Right renal cortex interstitium (tissue), 3 donors: Measurements from ENCODE around the gene FAM217B. TPM values are rescaled to one million over a fixed set of nuclear protein-coding genes. Genes with fewer than 3 reads are reported as not detected.
A peak's percentile ranks its signal among the peaks of the same experiment; 100 is the strongest.
"Not testable (repeated sequence)": the region's sequence is repeated elsewhere in the genome, so short reads cannot be mapped to it uniquely, and the experiment has no call there.

Experiments used
- DNase-seq, 3 donors: peaks; one replicate each; pipeline ENCODE4 v3.0.0-alpha.2; 2013; ENCODE audit warnings: low read depth in 3 of 3, low spot score in 2 of 3
- polyA plus RNA-seq, 3 donors: library from polyadenylated mRNA; unstranded; fragments of 120-200 nt; gene quantifications; one replicate each; pipeline ENCODE4 v1.2.1, GENCODE V29; 2013; ENCODE audit not compliant: insufficient read length in 3 of 3

Gene FAM217B
- polyA plus RNA-seq, 3 donors: 22.8 to 24.0 (median 22.8) TPM

- DNase-seq: no peak
These were observed 2.0 kb upstream of the FAM217B start for GRCh38 chr20:59938221-59938620.

- DNase-seq: no peak
These were observed 1.5 kb upstream of the FAM217B start for GRCh38 chr20:59938696-59939051.

DNA sequence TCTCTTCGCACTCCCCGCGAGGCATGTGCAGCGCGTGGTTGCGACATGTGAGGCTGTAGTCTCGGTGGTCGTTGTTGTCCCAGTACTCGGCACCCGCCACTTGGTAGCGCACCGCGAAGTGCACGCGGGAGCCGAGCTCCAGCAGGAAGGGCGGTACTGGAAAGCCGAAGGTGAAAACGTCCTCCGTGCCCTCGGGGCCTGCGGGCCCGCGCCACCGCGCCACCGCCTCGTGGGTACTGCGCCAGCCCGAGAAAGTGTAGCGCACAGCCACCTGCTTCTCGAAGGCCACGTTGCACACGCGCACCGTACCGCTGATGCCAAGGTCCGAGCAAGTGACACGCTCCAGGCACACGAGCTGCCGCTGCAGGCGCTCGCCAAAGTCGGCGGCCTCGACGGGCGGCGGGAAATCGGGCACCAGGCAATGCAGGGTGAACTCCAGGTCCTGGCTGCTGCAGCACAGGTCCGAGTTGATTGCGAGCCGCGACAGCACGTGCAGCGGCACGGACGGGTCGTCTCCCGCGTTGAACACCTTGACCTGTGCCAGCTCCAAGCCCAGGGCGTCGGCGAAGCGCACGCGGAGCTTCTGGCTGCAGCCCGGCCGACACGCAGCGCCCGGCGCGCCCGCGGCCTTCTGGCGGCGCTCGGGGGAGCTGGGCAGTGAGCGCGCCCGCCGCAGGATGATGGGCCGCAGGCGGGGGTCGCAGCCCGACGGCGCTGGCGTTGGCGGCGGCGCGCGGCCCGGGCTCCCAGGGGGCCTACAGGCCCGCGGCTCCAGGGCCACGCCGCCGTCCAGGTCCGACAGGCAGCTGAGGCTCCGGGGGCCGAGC is 924 bp upstream of the FAM217B start:
- DNase-seq: no peak

GRCh38 chr20:59939879-59940128 is 385 bp upstream of the FAM217B start:
- no peak for DNase-seq

DNA sequence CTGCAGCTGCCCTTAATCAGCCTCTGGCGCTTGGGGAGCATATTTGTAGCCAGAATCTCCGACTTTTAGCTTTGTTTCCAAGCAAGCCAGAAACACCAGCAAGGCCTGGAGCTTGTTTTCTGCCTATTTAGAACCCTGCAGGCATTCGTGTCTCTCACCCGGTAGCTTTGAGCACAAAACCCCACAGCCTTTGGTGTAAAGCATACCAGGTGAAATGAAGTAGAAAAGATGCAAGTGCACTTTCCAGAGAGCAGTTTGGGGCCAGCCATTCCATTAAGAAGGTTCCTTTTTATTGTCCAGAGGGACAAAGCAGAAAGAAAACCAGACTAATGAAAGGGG is 736 bp downstream of the FAM217B start:
- DNase-seq: no peak

- DNase-seq: no peak
These were observed 2.1 kb downstream of the FAM217B start for GRCh38 chr20:59942245-59942644.

- no peak for DNase-seq
These were observed 4.5 kb downstream of the FAM217B start for GRCh38 chr20:59944726-59945125.

DNA sequence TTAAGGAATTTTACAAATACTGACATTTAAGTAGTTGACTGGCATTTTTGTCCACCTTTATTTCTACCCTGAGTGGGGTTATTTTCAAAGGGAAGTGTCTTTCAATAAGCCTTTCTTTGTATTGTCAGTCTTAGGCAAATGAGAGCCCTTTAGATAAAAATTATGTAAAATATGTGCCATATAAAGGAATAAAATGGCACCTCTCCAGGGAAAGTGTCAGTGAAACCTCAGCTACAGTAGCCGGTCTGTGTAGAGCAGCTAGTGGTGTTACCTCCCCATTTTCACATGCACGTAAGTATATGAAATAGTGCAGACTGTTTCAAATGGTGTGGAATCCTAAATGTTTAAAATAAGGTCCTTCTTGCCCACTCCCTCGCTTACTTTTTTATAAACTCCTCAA is 5.0 kb downstream of the FAM217B start:
- no peak for DNase-seq

DNA sequence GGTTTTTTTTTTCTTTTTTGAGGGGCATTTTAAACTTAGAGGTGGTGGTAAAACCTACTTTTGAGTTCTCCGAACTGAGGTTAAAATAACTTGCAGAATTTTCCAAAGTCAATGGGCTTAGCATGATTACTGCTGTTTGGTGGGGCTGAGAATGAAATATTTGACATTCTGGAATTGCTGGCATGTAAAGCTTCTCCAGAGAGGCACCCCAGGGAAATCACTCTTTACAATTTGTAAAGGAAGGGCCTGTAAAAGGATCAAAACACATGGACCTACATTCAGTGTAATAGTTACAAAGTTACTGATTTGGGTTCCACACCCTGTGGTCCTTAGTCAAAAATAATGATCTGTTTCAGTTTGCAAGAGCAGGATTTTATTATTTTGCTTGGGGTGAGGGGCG is 5.5 kb downstream of the FAM217B start:
- no peak for DNase-seq

DNA sequence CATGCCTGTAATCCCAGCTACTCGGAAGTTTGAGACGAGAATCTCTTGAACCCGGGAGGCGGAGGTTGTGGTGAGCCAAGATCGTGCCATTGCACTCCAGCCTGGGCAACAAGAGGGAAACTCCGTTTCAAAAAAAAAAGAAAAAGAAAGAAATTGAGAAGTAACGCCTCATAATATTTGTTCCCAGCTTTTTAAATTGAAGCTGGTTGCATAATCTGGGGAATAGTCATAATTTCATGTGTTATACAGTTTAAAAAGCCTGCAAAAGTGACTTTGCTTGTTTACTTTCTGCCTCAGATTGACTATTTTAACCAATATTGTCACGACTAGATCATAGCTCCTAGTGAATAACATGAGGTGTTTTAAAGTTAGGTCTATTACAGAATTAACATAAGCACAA is 7.2 kb downstream of the FAM217B start:
- no peak for DNase-seq

GRCh38 chr20:59948212-59948611 is 8.0 kb downstream of the FAM217B start:
- no peak for DNase-seq

DNA sequence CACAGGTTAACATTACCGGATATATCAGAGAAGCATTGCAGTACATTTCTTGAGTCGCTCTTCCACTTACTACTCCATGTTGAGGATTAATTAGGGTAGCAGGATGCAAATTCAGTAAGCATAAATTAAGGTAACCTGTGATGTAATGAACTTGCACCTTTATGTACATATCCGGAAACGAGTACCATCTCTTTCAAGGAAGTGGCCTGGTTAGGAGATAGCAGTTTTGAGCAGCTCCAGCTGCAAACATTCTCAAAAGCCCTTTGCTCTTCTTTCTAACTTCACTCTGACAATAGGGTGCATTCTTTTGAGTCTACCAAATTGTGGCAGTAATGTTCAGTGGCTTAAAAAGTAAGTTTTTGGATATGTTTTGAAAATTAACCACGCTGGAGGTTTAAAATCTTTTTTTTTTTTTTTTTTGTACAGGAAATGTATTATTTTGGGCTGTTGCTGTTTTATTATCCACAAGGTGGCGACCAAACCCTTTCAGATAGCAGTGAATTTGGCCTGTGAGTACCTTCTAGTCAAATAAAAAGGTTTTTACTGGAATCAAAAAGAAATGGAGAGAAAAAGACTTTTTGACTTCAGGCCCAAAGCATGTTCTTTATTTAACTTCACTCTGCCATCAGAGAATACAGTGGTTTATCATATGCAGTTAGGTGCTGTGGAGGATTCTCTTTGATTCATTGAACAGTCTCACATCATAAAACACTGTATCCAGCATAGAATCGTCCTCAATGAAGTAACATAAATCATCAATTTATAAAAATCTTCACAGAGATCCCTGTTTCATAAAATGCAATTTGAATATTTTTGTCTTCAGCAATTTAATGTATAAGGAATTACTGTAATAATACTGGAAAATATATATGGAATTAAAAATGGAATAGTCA is 8.9 kb downstream of the FAM217B start:
- DNase-seq: peak in 1 of 3 donors; percentile 50

DNA sequence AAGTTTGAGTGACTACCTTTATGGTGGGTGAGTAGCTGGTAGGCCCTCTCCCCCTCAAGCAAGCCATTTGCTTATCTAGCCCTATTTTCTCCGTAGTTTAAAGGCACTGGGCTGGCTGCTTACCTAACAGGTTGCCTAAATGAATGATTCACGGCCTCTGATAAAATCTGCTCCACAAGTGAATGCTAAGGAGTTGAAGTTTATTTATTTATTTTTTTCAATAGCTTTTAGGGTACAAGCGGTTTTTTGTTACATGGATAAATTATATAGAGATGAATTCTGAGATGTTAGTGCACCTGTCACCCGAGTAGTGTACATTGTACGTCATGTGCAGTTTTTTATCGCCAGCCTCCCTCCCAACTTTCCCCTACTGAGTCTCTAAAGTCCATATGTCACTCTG is 9.7 kb downstream of the FAM217B start:
- DNase-seq: no peak

DNA sequence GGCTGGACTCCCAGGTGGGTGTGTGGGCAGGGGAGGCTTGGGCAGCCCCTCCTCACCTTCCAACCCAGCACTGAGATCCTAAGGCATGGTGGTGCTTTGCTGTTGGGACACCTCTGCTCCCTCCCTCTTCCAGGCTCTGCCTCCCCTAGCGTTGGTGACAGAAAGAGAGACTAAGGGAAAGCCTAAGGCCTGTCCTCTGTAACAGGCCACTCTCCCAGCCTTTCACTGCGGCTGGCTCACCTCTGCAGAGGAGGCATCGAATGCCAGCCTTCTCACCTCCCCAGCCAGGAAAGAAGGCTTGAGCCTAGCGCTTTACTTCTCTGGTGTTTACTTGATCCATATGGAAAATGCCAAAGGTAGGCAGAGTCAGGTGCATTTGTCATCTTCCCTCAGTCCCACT is 14.5 kb downstream of the FAM217B start:
- DNase-seq: no peak

GRCh38 chr20:59955131-59955796 is 15.1 kb downstream of the FAM217B start:
- DNase-seq: no peak

DNA sequence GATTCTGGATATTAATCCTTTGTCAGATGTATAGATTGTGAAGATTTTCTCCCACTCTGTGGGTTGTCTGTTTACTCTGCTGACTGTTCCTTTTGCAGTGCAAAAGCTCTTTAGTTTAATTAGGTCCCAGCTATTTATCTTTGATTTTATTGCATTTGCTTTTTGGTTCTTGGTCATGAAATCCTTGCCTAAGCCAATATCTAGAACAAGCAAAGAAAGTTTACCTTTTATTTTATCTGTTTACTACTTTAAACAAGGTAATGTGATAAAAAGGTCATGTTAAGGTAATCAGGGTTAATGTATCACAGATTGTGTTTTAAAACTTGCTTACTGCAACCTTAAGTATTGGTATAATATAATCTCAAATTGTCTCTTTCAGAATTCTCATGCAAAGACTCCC is 17.4 kb downstream of the FAM217B start:
- DNase-seq: not testable (repeated sequence)

DNA sequence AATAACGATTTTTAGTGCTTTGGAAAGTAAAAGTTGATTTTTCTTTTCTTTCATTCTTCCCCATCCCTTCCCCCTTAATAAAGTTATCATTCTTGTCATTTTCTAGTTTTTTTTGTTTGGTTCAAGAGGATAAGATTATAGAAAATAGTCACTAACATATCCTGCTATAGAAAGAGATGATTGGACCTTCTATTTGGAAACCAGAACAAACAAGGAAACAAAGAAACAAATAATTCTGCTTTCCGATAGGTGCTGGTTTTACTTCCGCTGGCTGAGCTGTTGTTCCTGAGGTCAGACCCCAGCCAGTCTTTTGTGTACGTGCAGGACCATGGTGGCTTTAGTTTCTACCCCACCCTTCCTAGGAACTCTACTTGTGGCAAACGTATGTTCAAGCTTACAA is 17.9 kb downstream of the FAM217B start, which contains the start of gene CDH26:
TSS of gene CDH26 (plus strand) at position 301 of the 400 bp plus-strand sequence. CDS start 304 bp downstream, outside the sequence.
- no peak for DNase-seq

GRCh38 chr20:59958626-59959025 is 18.4 kb downstream of the FAM217B start:
- DNase-seq: no peak

DNA sequence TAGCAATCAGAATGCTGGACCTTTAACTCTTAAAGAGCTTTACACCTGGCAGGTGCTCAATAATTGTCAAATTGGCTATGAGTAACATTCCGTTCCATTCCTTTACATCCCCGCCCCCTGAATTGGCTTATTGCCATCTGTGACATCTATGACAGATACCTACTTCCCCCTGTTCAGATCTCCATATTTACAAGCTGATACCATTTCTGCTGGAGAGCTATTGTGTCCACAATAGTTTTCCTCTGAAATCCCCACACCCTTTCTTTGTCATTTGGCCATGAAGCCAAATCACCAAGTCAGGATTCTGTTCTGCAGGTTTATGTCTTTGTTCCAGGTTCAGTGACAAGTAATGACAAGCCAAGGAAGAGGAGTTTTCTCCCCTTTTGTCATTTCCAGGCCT is 21.2 kb downstream of the FAM217B start:
- DNase-seq: no peak

- DNase-seq: no peak
These were observed 22.0 kb downstream of the FAM217B start for GRCh38 chr20:59962155-59962554.

DNA sequence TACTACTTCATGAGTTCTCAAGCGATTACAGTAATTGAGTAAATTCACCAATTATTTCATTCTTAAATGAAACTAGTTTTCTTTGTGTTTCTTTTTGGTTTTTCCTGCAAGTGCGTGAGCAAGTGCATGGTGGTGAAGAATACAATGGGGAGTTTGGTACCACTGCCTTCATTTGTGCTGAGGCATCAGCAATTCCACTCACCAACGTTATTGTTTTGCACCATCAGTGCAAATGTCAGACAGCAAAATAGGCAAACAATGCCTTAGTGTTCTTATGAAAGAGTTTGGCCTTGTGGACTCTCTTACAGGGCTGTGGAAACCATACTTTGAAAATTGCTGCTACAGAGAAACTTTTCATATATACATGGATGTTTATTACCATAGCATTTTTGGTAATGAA is 26.2 kb downstream of the FAM217B start:
- DNase-seq: no peak

- DNase-seq: no peak
These were observed 31.2 kb downstream of the FAM217B start for GRCh38 chr20:59971428-59971827.
